Upper lobe of left lung (tissue), 6 donors: ENCODE results near the gene FGFRL1. TPM values are rescaled to one million over a fixed set of nuclear protein-coding genes. Genes with fewer than 3 reads are reported as not detected.
"Not testable (repeated sequence)": the region's sequence is repeated elsewhere in the genome, so short reads cannot be mapped to it uniquely, and the experiment has no call there.

ENCODE experiments used
- ATAC-seq, 2 donors: fragments of 200-7000 bp; cut with Tn5 transposase; one replicate each; pipeline ENCODE4 v1.9.1; 2022; ENCODE audit warnings: mild to moderate bottlenecking in 2 of 2, moderate library complexity in 2 of 2; ENCODE audit not compliant: low FRiP score in 2 of 2
- DNase-seq, 2 donors: peaks; one replicate each; pipeline ENCODE4 v3.0.0-alpha.2; 2019 to 2020
- H3K27ac ChIP-seq, 4 donors: fragments of 200-600 bp; sonication (generic); one replicate each; pipeline ENCODE4 v1.5.1; 2016 to 2019
- H3K27me3 ChIP-seq, 4 donors: fragments of 200-600 bp; sonication (generic); one replicate each; pipeline ENCODE4 v1.5.1; 2017 to 2019
- H3K36me3 ChIP-seq, 4 donors: fragments of 200-600 bp; sonication (generic); one replicate each; pipeline ENCODE4 v1.5.1; 2016 to 2019
- H3K4me1 ChIP-seq, 4 donors: fragments of 200-600 bp; sonication (generic); one replicate each; pipeline ENCODE4 v1.5.1; 2018 to 2019
- H3K4me3 ChIP-seq, 4 donors: fragments of 200-600 bp; sonication (generic); one replicate each; pipeline ENCODE4 v1.5.1; 2017 to 2019; ENCODE audit warnings: mild to moderate bottlenecking in 2 of 4, moderate library complexity in 1 of 4
- H3K9me3 ChIP-seq, 4 donors: fragments of 200-600 bp; sonication (generic); one replicate each; pipeline ENCODE4 v1.5.1; 2018 to 2019
- CTCF ChIP-seq, 6 experiments: fragments of 450-650 bp in 4 of 6; fragments of 200-600 bp in 2 of 6; sonication (generic) in 2 of 6; IDR thresholded peaks; one replicate each; pipeline ENCODE4 v1.5.1; 2016 to 2019; ENCODE audit warnings: antibody characterized with exemption in 6 of 6
- EP300 ChIP-seq, 4 donors: sonication (generic); formaldehyde crosslinking; IDR thresholded peaks; one replicate each; pipeline ENCODE4 v1.5.1; 2017; ENCODE audit warnings: antibody characterized with exemption in 4 of 4, control low read depth in 2 of 4
- POLR2A ChIP-seq, 4 donors: fragments of 450-650 bp; IDR thresholded peaks; one replicate each; pipeline ENCODE4 v1.5.1; 2016 to 2017; ENCODE audit warnings: antibody characterized with exemption in 4 of 4, mild to moderate bottlenecking in 2 of 4
- POLR2AphosphoS5 ChIP-seq, 2 donors: sonication (generic); formaldehyde crosslinking; IDR thresholded peaks; one replicate each; pipeline ENCODE4 v1.5.1; 2017; ENCODE audit warnings: antibody characterized with exemption in 2 of 2
- WGBS, 2 donors: methylation state at CpG; one replicate each; pipeline ENCODE4 v1.1.5; 2017 to 2018; 5-methylcytosine and 5-hydroxymethylcytosine counted together
- total RNA-seq, 6 donors: library from RNA; depleted of rRNA in 4 of 6; stranded (reverse); fragments of >200 nt in 4 of 6; gene quantifications; one replicate each; pipeline versions ENCODE4 v1.1.0 to v1.2.1, GENCODE V29; 2016 to 2021
- donor health status: DM: no; HTN: no; CAD: no; lungs with moderate emphysema.
- donor health status: DM: no; HTN: yes; CAD: no; lungs with severe emphysema.

The FGFRL1 gene
- total RNA-seq, 6 donors from 2014 or later: 21.0 to 32.4 (median 25.6) TPM

- no peaks in the 10 kb centered on the region for H3K36me3 ChIP-seq
- H3K27ac ChIP-seq: no peak overlapping the region
- H3K4me3 ChIP-seq: no peak overlapping the region
- TF ChIP-seq POLR2A (IDR thresholded peaks at IDR 0.05): no peak
- no peak for TF ChIP-seq EP300 (IDR thresholded peaks at IDR 0.05)
- TF ChIP-seq CTCF (IDR thresholded peaks at IDR 0.05): no peak
- TF ChIP-seq POLR2AphosphoS5 (IDR thresholded peaks at IDR 0.05): no peak
- no peaks in the 10 kb centered on the region for H3K9me3 ChIP-seq
- 75 to 76% methylated on average over 6 to 7 of the region's 7 CpGs for WGBS, 2 donors
- no peak for ATAC-seq
- no peak for DNase-seq
- peaks cover 0 to 10% (median 7%) of the 10 kb centered on the region in 4 donors for H3K27me3 ChIP-seq
- peaks cover 28 to 50% (median 37%) of the 10 kb centered on the region in 4 donors for H3K4me1 ChIP-seq
Observed at GRCh38 chr4:1043162-1043561, 31.7 kb downstream of the FGFRL1 start.

DNA sequence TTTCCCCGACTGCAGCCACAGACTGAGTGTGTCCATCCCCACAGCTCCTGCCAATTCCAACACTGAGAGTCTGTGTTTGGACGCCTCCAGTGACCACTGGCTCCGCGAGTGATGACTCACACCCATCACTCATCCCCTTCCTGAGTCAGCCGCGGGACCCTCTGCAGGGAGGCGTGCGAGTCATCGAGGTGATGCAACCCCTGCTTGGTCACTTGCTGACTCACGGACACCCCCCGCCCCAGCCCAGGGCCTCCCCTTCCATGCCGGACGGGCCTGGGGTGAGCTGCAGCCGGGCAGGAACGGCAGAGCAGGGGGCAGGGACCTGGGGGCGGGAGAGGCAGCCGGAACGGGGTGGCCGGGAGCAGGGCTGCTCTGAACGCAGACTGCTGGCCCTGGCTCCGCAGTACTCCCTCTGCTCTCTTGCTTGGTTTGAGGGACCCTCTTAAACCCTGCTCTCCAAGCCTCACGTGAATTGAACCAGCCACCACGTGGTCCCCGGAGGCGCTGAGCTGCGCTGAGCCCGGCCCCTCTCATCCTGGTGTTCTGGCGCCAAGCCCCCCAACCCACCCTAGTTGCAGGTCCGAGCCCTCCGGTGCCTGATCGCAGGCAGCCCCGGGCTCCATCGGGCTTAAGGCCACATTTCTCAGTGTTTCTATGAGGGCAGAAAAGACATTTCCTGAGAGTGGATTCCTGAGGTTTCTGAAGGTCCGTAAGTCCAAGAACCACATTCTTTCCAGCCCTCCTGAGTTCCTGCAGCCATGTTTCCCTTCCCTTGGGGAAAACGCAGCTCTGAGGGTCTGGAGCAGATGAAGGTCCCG is 32.4 kb downstream of the FGFRL1 start:
- peaks cover 28 to 50% (median 38%) of the 10 kb centered on the region in 4 donors for H3K4me1 ChIP-seq
- H3K4me3 ChIP-seq: no peak overlapping the region
- H3K9me3 ChIP-seq: no peaks in the 10 kb centered on the region
- TF ChIP-seq POLR2AphosphoS5 (IDR thresholded peaks at IDR 0.05) (peak; percentile 63 to 85), EP300 (IDR thresholded peaks at IDR 0.05) (peak in 2 of 4 donors; percentile 50 to 63), POLR2A (IDR thresholded peaks at IDR 0.05) (no peak)
- 26 to 48% methylated on average over 7 to 24 of the region's 36 CpGs for WGBS, 2 donors
- no peaks in the 10 kb centered on the region for H3K36me3 ChIP-seq
- ATAC-seq (peak; percentile 64 to 88), DNase-seq (peak; percentile 87 to 89)
- H3K27ac ChIP-seq: peak overlapping the region in 1 of 4 donors; percentile 7
- H3K27me3 ChIP-seq: peaks cover 0 to 10% (median 7%) of the 10 kb centered on the region in 4 donors

GRCh38 chr4:1044469-1045192 is 33.2 kb downstream of the FGFRL1 start:
- TF ChIP-seq POLR2A (IDR thresholded peaks at IDR 0.05): no peak
- no peak for TF ChIP-seq POLR2AphosphoS5 (IDR thresholded peaks at IDR 0.05)
- no peak for TF ChIP-seq EP300 (IDR thresholded peaks at IDR 0.05)
- TF ChIP-seq CTCF (IDR thresholded peaks at IDR 0.05): no peak
- Histone ChIP-seq H3K9me3 (no peaks in the 10 kb centered on the region), H3K27ac (peak overlapping the region in 1 of 4 donors; percentile 7), H3K4me3 (no peak overlapping the region), H3K4me1 (peaks cover 28 to 46% (median 37%) of the 10 kb centered on the region in 4 donors), H3K27me3 (peaks cover 0 to 10% (median 7%) of the 10 kb centered on the region in 4 donors), H3K36me3 (no peaks in the 10 kb centered on the region)
- WGBS, 2 donors: 85 to 93% methylated on average over 5 to 12 of the region's 12 CpGs
- ATAC-seq (no peak), DNase-seq (peak in 1 of 2 donors; percentile 69)

DNA sequence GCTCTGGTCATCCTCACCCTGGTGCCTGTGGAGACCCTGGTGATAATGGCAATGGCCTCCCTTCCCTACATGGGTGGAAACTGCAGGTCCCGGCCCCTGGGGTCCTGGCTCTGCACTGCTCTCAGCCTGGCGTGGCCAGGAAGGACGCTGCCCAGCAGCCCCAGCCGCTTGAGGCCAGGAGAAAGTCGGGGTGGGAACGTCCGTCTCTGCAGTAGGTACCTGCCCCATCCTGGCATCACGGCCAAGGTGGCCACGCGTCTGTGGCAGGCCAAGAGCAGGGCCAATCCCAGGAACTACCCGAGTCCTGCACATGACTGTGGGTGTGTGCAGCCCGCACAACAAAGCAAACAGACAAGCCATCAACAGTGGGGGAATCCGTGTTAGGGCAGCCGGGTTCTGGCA is 33.8 kb downstream of the FGFRL1 start:
- 77 to 83% methylated on average over 3 to 14 of the region's 14 CpGs for WGBS, 2 donors
- Histone ChIP-seq H3K4me1 (peaks cover 28 to 44% (median 35%) of the 10 kb centered on the region in 4 donors), H3K36me3 (no peaks in the 10 kb centered on the region), H3K9me3 (no peaks in the 10 kb centered on the region), H3K4me3 (no peak overlapping the region), H3K27ac (no peak overlapping the region), H3K27me3 (peaks cover 0 to 10% (median 7%) of the 10 kb centered on the region in 4 donors)
- TF ChIP-seq EP300 (IDR thresholded peaks at IDR 0.05) (no peak), POLR2AphosphoS5 (IDR thresholded peaks at IDR 0.05) (no peak), CTCF (IDR thresholded peaks at IDR 0.05) (no peak), POLR2A (IDR thresholded peaks at IDR 0.05) (no peak)
- no peak for ATAC-seq
- peak in 1 of 2 donors; percentile 67 for DNase-seq

DNA sequence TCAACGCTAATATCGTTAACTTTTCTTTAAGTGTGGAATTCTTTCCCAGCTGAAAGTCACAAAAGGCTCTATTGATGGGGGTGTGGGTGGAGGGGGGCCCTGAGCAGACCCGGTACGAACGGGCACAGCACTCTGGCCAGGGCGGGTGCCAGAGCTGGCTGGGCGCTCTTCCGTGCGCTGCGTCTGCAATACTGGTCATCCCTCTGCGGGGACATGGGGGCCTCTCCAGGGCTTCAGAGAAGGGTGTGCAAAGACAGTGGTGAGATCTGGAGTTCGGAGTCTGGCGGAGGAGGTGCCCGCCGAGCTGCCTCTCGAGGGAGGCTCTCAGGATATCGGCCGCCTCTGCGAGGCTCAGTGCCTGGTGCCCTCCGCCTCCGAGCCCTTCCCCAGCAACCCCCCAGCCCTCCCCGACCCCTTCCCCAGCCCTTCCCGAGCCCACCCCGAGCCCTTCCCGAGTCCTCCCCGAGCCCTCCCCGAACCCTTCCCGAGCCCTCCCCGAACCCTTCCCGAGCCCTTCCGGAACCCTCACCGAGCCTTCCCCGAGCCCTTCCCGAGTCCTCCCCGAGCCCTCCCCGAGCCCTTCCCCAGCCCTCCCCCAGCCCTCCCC is 34.3 kb downstream of the FGFRL1 start:
- peaks cover 28 to 45% (median 35%) of the 10 kb centered on the region in 4 donors for H3K4me1 ChIP-seq

GRCh38 chr4:1046581-1047011 is 35.2 kb downstream of the FGFRL1 start:
- 12 to 27% methylated on average over 24 of the region's 29 CpGs for WGBS, 2 donors
- H3K27me3 ChIP-seq, H3K36me3 ChIP-seq, H3K9me3 ChIP-seq: not testable (repeated sequence)
- DNase-seq (peak in 1 of 2 donors; percentile 89), ATAC-seq (peak in 1 of 2 donors; percentile 42)
- Histone ChIP-seq H3K4me1 (peaks cover 25 to 41% (median 30%) of the 10 kb centered on the region in 4 donors), H3K4me3 (peak overlapping the region in 3 of 4 donors; percentile 13 to 28 (median 21)), H3K27ac (peak overlapping the region in 1 of 4 donors; percentile 54)

More for the DNA sequence above, 34.3 kb downstream of the FGFRL1 start:
- no peak for TF ChIP-seq CTCF (IDR thresholded peaks at IDR 0.05)
- TF ChIP-seq POLR2A (IDR thresholded peaks at IDR 0.05): no peak
- H3K36me3 ChIP-seq: no peaks in the 10 kb centered on the region
- no peak for ATAC-seq
- H3K4me3 ChIP-seq: no peak overlapping the region
- peak in 1 of 2 donors; percentile 69 for DNase-seq
- H3K27me3 ChIP-seq: peaks cover 0 to 10% (median 7%) of the 10 kb centered on the region in 4 donors
- H3K27ac ChIP-seq: no peak overlapping the region
- H3K9me3 ChIP-seq: no peaks in the 10 kb centered on the region
- WGBS, 2 donors: 73 to 83% methylated on average over 21 to 27 of the region's 36 CpGs
